T-helper 2 cell treated with Interferon-gamma antibody and Interleukin-4, amounts not matched to agents 5 μg/mL and 100 μg/mL, for 36 hours (primary cell): ENCODE data around the gene DOK1.
A peak's percentile ranks its signal among the peaks of the same experiment; 100 is the strongest.

Experiments used
- DNase-seq: peaks from one replicate; pipeline ENCODE4 v3.0.0; 2021; ENCODE audit warnings: low spot score
- H3K27ac Mint-ChIP-seq: one replicate; pipeline ENCODE4 v1.8.0; 2021; ENCODE audit warnings: mild to moderate bottlenecking, mixed read lengths
- H3K27me3 Mint-ChIP-seq: one replicate; pipeline ENCODE4 v1.8.0; 2021; ENCODE audit warnings: low read depth, mixed read lengths
- H3K36me3 Mint-ChIP-seq: one replicate; pipeline ENCODE4 v1.8.0; 2021; ENCODE audit warnings: low read depth, mixed read lengths
- H3K4me1 Mint-ChIP-seq: one replicate; pipeline ENCODE4 v1.8.0; 2021; ENCODE audit warnings: low read depth, mixed read lengths
- H3K4me3 Mint-ChIP-seq: one replicate; pipeline ENCODE4 v1.8.0; 2022; ENCODE audit warnings: mild to moderate bottlenecking, moderate library complexity, mixed read lengths
- H3K9me3 Mint-ChIP-seq: one replicate; pipeline ENCODE4 v1.8.0; 2021; ENCODE audit warnings: mixed read lengths

DOK1 gene

GRCh38 chr2:74562126-74562775 lies 7.7 kb downstream of the DOK1 start:
- Mint-ChIP-seq H3K27ac (peak overlapping the region; percentile 33), H3K9me3 (no peaks in the 10 kb centered on the region)

GRCh38 chr2:74564222-74564621 lies 9.7 kb downstream of the DOK1 start:
- H3K27ac Mint-ChIP-seq, result no peak overlapping the region
- no peak for DNase-seq

More at GRCh38 chr2:74562126-74562775, 7.7 kb downstream of the DOK1 start:
- Mint-ChIP-seq H3K36me3 (peaks cover 5% of the 10 kb centered on the region), H3K4me1 (peaks cover 32% of the 10 kb centered on the region), H3K4me3 (no peak overlapping the region), H3K27me3 (no peaks in the 10 kb centered on the region)
- DNase-seq, result no peak

GRCh38 chr2:74566076-74566753 lies 11.7 kb downstream of the DOK1 start:
- H3K4me1 Mint-ChIP-seq, result peaks cover 40% of the 10 kb centered on the region
- peak overlapping the region; percentile 41 for H3K27ac Mint-ChIP-seq
- no peaks in the 10 kb centered on the region for H3K9me3 Mint-ChIP-seq
- peaks cover 2% of the 10 kb centered on the region for H3K36me3 Mint-ChIP-seq
- no peaks in the 10 kb centered on the region for H3K27me3 Mint-ChIP-seq
- no peak for DNase-seq
- H3K4me3 Mint-ChIP-seq, result no peak overlapping the region

More at GRCh38 chr2:74564222-74564621, 9.7 kb downstream of the DOK1 start:
- H3K4me1 Mint-ChIP-seq, result peaks cover 44% of the 10 kb centered on the region
- no peaks in the 10 kb centered on the region for H3K27me3 Mint-ChIP-seq
- no peaks in the 10 kb centered on the region for H3K9me3 Mint-ChIP-seq
- H3K4me3 Mint-ChIP-seq, result no peak overlapping the region
- peaks cover 2% of the 10 kb centered on the region for H3K36me3 Mint-ChIP-seq

- Mint-ChIP-seq H3K36me3 (peaks cover 2% of the 10 kb centered on the region), H3K27me3 (no peaks in the 10 kb centered on the region), H3K27ac (peak overlapping the region; percentile 41), H3K4me3 (no peak overlapping the region), H3K9me3 (no peaks in the 10 kb centered on the region), H3K4me1 (peaks cover 38% of the 10 kb centered on the region)
- no peak for DNase-seq
Measured at GRCh38 chr2:74566754-74567085, 12.2 kb downstream of the DOK1 start.

GRCh38 chr2:74567881-74568280 lies 13.4 kb downstream of the DOK1 start:
- Mint-ChIP-seq H3K4me1 (peaks cover 27% of the 10 kb centered on the region), H3K27me3 (no peaks in the 10 kb centered on the region), H3K27ac (no peak overlapping the region), H3K4me3 (no peak overlapping the region), H3K9me3 (no peaks in the 10 kb centered on the region), H3K36me3 (no peaks in the 10 kb centered on the region)
- no peak for DNase-seq

- no peaks in the 10 kb centered on the region for H3K36me3 Mint-ChIP-seq
- H3K27me3 Mint-ChIP-seq, result no peaks in the 10 kb centered on the region
- H3K9me3 Mint-ChIP-seq, result peaks cover 6% of the 10 kb centered on the region
- no peak for DNase-seq
- H3K4me1 Mint-ChIP-seq, result peaks cover 40% of the 10 kb centered on the region
- H3K27ac Mint-ChIP-seq, result no peak overlapping the region
- no peak overlapping the region for H3K4me3 Mint-ChIP-seq
Measured at GRCh38 chr2:74569686-74570085, 15.2 kb downstream of the DOK1 start.

- peaks cover 6% of the 10 kb centered on the region for H3K9me3 Mint-ChIP-seq
- H3K4me3 Mint-ChIP-seq, result no peak overlapping the region
- no peaks in the 10 kb centered on the region for H3K27me3 Mint-ChIP-seq
- H3K36me3 Mint-ChIP-seq, result no peaks in the 10 kb centered on the region
- peak; percentile 38 for DNase-seq
- H3K4me1 Mint-ChIP-seq, result peaks cover 47% of the 10 kb centered on the region
- no peak overlapping the region for H3K27ac Mint-ChIP-seq
Measured at GRCh38 chr2:74571058-74571457, 16.5 kb downstream of the DOK1 start.

GRCh38 chr2:74572178-74572925 lies 17.8 kb downstream of the DOK1 start:
- no peak overlapping the region for H3K27ac Mint-ChIP-seq
- H3K36me3 Mint-ChIP-seq, result no peaks in the 10 kb centered on the region
- H3K9me3 Mint-ChIP-seq, result peaks cover 6% of the 10 kb centered on the region
- no peak for DNase-seq
- no peak overlapping the region for H3K4me3 Mint-ChIP-seq
- peaks cover 52% of the 10 kb centered on the region for H3K4me1 Mint-ChIP-seq
- no peaks in the 10 kb centered on the region for H3K27me3 Mint-ChIP-seq

- DNase-seq, result peak; percentile 51
- H3K4me3 Mint-ChIP-seq, result peak overlapping the region; percentile 74
- H3K27me3 Mint-ChIP-seq, result no peaks in the 10 kb centered on the region
- peaks cover 54% of the 10 kb centered on the region for H3K4me1 Mint-ChIP-seq
- H3K27ac Mint-ChIP-seq, result peak overlapping the region; percentile 76
- H3K36me3 Mint-ChIP-seq, result no peaks in the 10 kb centered on the region
- H3K9me3 Mint-ChIP-seq, result peaks cover 6% of the 10 kb centered on the region
Measured at GRCh38 chr2:74573747-74574562, 19.4 kb downstream of the DOK1 start.

- Mint-ChIP-seq H3K36me3 (no peaks in the 10 kb centered on the region), H3K27ac (no peak overlapping the region), H3K27me3 (no peaks in the 10 kb centered on the region), H3K4me3 (no peak overlapping the region), H3K4me1 (peaks cover 56% of the 10 kb centered on the region), H3K9me3 (peaks cover 6% of the 10 kb centered on the region)
- no peak for DNase-seq
Measured at GRCh38 chr2:74575320-74575719, 20.8 kb downstream of the DOK1 start.

- Mint-ChIP-seq H3K36me3 (no peaks in the 10 kb centered on the region), H3K4me1 (peaks cover 57% of the 10 kb centered on the region), H3K4me3 (no peak overlapping the region), H3K9me3 (peaks cover 6% of the 10 kb centered on the region), H3K27me3 (no peaks in the 10 kb centered on the region), H3K27ac (peak overlapping the region; percentile 9)
- DNase-seq, result no peak
Measured at GRCh38 chr2:74576211-74576862, 21.8 kb downstream of the DOK1 start.

GRCh38 chr2:74576863-74577229 lies 22.3 kb downstream of the DOK1 start:
- Mint-ChIP-seq H3K9me3 (peaks cover 6% of the 10 kb centered on the region), H3K36me3 (no peaks in the 10 kb centered on the region), H3K27me3 (no peaks in the 10 kb centered on the region), H3K4me1 (peaks cover 57% of the 10 kb centered on the region), H3K4me3 (no peak overlapping the region), H3K27ac (peak overlapping the region; percentile 9)
- DNase-seq, result no peak

- DNase-seq, result no peak
- Mint-ChIP-seq H3K4me1 (peaks cover 57% of the 10 kb centered on the region), H3K36me3 (no peaks in the 10 kb centered on the region), H3K9me3 (peaks cover 6% of the 10 kb centered on the region), H3K27ac (peak overlapping the region; percentile 55), H3K4me3 (peak overlapping the region; percentile 3), H3K27me3 (no peaks in the 10 kb centered on the region)
Measured at GRCh38 chr2:74577448-74577847, 22.9 kb downstream of the DOK1 start.
